Erythroblast (primary cell): ENCODE measurements around the gene PAX2.
A peak's percentile ranks its signal among the peaks of the same experiment; 100 is the strongest.
"Not testable (repeated sequence)": the region's sequence is repeated elsewhere in the genome, so short reads cannot be mapped to it uniquely, and the experiment has no call there.

ENCODE experiments used
- DNase-seq, 2 experiments: peaks; one replicate each; lab custom pipeline; 2025; lab: John Stamatoyannopoulos, UW
- GATA1 ChIP-seq: IDR thresholded peaks from 2 replicates; pipeline ENCODE4 v1.6.1; 2011; ENCODE audit warnings: low read depth, mild to moderate bottlenecking, control low read depth, low read length, moderate library complexity
- POLR2A ChIP-seq: IDR thresholded peaks from 2 replicates; pipeline ENCODE4 v1.6.1; 2011; ENCODE audit warnings: mild to moderate bottlenecking, low read length

PAX2 gene

DNA sequence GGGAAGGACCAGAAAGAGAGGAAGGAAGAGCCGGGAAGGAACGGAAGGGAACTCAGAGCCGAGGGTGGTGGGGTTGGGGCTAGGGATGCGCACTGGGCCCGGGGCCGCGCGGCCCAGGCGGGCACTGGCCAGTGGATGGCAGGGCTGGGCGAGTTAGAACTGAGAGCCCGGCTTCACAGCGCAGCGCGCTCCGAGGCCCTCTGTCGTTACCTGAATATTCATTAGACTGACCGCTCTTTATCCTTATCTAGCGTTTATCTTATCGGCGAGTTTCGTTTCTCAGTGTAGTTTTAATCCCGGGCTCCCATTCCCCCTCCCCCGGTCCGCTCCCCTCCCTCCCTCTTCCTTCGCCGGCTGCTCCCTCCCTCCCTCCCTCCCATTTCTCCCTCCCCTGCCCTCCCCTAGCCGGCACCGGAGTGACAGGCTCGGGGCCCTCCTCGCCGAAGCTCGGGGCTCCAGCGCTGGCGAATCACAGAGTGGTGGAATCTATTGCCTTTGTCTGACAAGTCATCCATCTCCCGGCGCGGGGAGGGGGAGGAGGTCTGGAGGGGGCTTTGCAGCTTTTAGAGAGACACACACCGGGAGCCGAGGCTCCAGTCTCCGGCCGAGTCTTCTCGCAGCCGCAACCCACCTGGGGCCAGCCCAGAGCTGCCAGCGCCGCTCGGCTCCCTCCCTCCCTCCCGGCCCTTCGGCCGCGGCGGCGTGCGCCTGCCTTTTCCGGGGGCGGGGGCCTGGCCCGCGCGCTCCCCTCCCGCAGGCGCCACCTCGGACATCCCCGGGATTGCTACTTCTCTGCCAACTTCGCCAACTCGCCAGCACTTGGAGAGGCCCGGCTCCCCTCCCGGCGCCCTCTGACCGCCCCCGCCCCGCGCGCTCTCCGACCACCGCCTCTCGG, at the start of gene PAX2:
Gene PAX2, plus strand, starts transcription at position 596 of the 895 bp plus-strand sequence. CDS start 679 bp downstream, outside the sequence.
- TF ChIP-seq GATA1 = no peak
- TF ChIP-seq POLR2A = no peak
- DNase-seq = no peak

GRCh38 chr10:100696477-100696901, 48.9 kb upstream of the PAX2 start:
- no peak for TF ChIP-seq POLR2A
- TF ChIP-seq GATA1 = no peak
- no peak for DNase-seq

DNA sequence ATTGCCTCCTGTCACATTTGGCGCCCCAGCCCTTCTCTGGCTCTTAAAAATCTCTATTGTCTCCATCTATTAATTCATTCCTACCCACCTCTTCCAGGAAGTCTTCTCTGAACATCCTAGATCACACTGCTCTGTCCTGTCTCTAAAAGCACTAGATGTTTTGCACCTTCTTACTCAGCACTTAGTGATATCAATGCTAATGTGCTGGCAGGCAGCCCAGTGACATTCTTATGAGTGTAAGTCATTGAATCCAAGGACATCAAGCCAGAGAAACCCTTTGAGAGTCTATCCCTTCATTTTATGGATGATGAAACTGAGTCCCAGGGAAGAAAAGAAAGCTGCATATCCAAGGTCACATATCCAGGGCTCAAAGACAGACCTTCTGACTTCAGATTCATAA, 48.3 kb upstream of the PAX2 start:
- peak in 1 of 2 experiments; percentile 17 for DNase-seq
- TF ChIP-seq POLR2A (no peak), GATA1 (no peak)

DNA sequence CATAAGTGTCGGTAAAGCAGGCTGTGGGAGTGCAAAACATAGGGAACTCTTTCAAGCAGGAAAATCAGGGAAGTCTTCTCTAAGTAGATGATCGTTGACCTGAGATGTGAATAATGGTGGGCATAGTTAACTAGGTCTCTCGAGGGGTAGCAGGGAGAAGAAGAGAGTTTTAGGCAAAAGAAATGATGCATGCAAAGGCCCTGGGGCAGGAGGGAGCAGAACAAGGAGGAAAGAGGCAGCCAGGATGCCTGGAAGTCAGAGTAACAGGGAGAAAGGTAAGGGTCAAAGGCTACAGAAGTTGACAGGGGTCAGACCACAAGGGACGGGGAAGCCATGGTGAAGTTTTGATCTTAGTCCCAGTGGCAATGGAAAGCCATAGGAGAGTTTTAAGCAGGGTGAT, 47.8 kb upstream of the PAX2 start:
- no peak for DNase-seq
- TF ChIP-seq GATA1 (no peak), POLR2A (no peak)

GRCh38 chr10:100701704-100702103, 43.7 kb upstream of the PAX2 start:
- DNase-seq = not testable (repeated sequence)

DNA sequence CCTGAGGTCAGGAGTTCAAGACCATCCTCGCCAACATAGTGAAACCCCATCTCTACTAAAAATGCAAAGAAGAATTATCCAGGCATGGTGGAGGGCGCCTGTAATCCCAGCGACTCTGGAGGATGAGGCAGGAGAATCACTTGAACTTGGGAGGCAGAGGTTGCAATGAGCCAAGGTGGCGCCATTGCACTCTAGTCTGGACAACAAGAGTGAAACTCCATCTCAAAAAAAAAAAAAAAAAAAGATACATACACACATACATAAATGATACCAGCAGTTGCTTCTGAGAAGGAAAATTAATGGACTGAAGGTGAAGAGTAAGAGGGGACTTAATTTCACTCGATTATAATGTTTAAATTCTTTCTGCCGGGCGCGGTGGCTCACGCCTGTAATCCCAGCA, 40.2 kb upstream of the PAX2 start:
- no peak for DNase-seq

DNA sequence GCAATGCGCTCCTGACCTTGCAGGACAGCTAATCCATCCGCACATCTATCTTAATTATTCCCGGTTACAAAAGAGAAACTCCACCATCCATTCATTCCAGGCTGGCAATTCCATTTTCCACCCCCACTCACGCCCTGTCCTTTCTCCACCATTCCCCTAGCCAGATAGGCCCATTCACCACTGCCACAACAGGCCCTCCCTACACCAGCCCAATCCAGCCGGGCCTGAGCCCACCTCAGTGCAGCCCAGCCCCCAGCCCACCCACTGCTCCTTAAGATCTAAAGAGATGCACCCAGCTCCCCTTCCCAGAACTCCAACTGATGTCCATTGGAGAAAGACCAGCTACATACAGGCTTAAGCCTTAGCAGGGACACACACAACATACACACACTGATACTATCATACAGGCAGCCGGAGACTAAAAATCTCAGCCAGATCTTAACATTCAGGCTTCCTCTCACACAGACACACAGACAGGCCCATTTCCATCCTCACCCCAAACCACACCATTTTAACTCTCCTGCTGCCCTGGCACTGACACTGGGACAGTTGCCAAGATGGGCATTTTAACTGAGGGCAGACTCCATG, 38.0 kb upstream of the PAX2 start:
- DNase-seq = no peak

More for the DNA sequence above, 40.2 kb upstream of the PAX2 start:
- TF ChIP-seq GATA1 (no peak), POLR2A (no peak)

GRCh38 chr10:100709146-100710082, 36.0 kb upstream of the PAX2 start:
- no peak for TF ChIP-seq GATA1
- TF ChIP-seq POLR2A = no peak
- no peak for DNase-seq

More for the DNA sequence above, 38.0 kb upstream of the PAX2 start:
- no peak for TF ChIP-seq GATA1
- no peak for TF ChIP-seq POLR2A

- TF ChIP-seq GATA1 (no peak), POLR2A (no peak)
- DNase-seq = no peak
Observed at GRCh38 chr10:100710151-100710871, 35.1 kb upstream of the PAX2 start.

DNA sequence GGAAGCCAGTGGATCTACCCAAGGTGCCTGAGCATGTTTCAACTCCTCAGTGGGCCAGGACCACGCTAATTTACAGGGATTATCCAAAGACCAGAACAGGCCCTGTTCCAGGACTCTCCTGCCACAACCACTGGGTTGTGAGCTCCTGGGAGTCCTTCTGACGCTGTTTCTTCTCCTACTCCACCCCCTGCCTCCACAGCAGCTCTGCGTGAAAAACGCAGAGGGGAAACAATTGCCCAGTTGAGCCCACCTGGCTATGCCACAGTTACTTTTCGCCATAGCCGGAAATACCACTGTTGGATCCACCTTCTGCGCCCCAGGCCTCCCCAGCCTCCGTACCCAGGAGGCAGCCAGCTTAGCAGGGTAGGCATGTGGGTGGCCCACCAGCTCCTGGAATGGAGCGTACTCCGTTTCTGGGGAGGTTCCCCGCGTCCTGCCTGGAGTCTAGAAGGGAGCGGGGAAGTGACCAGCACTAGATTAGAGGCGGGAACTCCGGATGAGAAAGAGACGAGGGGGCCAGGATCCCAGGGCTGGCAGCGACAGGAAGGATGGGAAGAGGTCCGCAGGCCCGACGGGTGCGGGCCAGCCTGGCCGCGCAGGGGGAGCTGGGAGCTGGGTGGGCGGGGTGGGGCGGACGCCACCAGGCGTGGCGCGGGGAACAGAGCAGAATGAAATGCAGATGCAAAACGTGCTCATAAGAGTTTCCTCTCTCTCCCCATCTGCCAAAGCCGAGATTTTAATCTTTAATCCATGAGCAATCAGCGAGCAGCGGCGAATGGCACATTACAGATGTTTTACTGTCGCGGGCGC, 32.1 kb upstream of the PAX2 start:
- TF ChIP-seq GATA1 = no peak
- no peak for TF ChIP-seq POLR2A
- no peak for DNase-seq

- DNase-seq = no peak
- TF ChIP-seq GATA1 (no peak), POLR2A (no peak)
Observed at GRCh38 chr10:100713859-100714565, 31.4 kb upstream of the PAX2 start.

GRCh38 chr10:100714566-100714950, 30.8 kb upstream of the PAX2 start:
- DNase-seq = no peak

More at GRCh38 chr10:100714566-100714950, 30.8 kb upstream of the PAX2 start:
- no peak for TF ChIP-seq POLR2A
- no peak for TF ChIP-seq GATA1
